ENCODE results near the gene FSTL4. TPM values are rescaled to one million over a fixed set of nuclear protein-coding genes. Genes with fewer than 3 reads are reported as not detected.

The FSTL4 gene
- total and polyA plus RNA-seq, 12 donors, result 0.48 to 5.2 (median 2.3) TPM

DNA sequence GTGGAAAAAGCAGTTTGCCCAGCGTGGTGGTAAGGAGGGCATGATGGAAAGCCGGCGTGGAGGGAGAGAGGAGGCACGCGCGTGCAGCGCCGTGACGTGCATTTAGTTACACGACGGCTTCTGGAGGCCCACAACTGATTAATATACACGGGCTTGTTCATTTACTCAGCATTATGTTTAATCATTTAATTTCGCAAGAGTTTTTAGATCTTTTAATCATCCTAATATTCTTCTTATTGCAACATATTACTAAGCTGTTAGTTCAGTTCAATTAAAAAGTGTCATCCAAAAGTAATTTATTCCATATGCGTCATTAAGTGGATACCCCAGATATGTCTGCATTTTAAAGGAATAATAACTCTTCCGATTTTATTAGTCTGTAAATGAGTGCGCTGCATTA lies 340.0 kb downstream of the FSTL4 start:
- no peak for TF ChIP-seq POLR2A (IDR thresholded peaks at IDR 0.05)
- TF ChIP-seq, protein P1, sequence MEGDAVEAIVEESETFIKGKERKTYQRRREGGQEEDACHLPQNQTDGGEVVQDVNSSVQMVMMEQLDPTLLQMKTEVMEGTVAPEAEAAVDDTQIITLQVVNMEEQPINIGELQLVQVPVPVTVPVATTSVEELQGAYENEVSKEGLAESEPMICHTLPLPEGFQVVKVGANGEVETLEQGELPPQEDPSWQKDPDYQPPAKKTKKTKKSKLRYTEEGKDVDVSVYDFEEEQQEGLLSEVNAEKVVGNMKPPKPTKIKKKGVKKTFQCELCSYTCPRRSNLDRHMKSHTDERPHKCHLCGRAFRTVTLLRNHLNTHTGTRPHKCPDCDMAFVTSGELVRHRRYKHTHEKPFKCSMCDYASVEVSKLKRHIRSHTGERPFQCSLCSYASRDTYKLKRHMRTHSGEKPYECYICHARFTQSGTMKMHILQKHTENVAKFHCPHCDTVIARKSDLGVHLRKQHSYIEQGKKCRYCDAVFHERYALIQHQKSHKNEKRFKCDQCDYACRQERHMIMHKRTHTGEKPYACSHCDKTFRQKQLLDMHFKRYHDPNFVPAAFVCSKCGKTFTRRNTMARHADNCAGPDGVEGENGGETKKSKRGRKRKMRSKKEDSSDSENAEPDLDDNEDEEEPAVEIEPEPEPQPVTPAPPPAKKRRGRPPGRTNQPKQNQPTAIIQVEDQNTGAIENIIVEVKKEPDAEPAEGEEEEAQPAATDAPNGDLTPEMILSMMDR (IDR thresholded peaks at IDR 0.05), result no peak
- intact Hi-C loops (cut with DNase I), result no loop called here
- no peaks in the 10 kb centered on the region for H3K27me3 ChIP-seq
- 91 to 95% (median 94%) methylated on average over 16 of the region's 16 CpGs for WGBS, 4 donors
- H3K27ac ChIP-seq, result no peak overlapping the region
- H3K4me3 ChIP-seq, result no peak overlapping the region
- H3K9me3 ChIP-seq (replicated peaks in 1 of 3), result no peaks in the 10 kb centered on the region
- DNase-seq, result no peak
- no peaks in the 10 kb centered on the region for H3K36me3 ChIP-seq (replicated peaks in 1 of 2)
- no peaks in the 10 kb centered on the region for H3K4me1 ChIP-seq (replicated peaks in 1 of 2)

DNA sequence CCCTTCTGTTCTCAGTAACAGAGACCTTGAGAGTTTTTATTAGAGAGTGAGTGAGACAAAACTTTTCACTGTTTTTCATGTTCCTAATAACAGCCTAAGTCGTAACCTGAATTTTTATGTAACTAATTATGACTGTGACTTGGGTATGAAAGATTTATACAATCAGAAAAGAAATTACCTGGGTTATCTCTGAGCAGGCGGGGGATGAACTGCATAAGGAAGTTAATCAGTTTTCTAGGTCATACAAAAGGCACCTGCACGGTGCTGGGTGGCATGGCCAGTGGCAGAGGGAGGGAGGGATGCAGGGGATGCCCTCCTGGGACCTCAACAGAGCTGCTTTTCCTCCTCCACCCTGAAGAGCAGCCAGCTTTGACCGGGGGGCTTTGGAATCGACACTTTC lies 340.7 kb downstream of the FSTL4 start:
- H3K4me1 ChIP-seq (replicated peaks in 1 of 2), result no peaks in the 10 kb centered on the region
- H3K27ac ChIP-seq, result no peak overlapping the region
- DNase-seq, result no peak
- 75 to 91% (median 85%) methylated on average over 5 of the region's 5 CpGs for WGBS, 4 donors
- H3K27me3 ChIP-seq, result no peaks in the 10 kb centered on the region
- no peak overlapping the region for H3K4me3 ChIP-seq
- H3K36me3 ChIP-seq (replicated peaks in 1 of 2), result no peaks in the 10 kb centered on the region
- TF ChIP-seq, protein P1 (IDR thresholded peaks at IDR 0.05), result no peak
- TF ChIP-seq POLR2A (IDR thresholded peaks at IDR 0.05), result no peak
- intact Hi-C loops (cut with DNase I), result no loop called here
- H3K9me3 ChIP-seq (replicated peaks in 1 of 3), result no peaks in the 10 kb centered on the region

DNA sequence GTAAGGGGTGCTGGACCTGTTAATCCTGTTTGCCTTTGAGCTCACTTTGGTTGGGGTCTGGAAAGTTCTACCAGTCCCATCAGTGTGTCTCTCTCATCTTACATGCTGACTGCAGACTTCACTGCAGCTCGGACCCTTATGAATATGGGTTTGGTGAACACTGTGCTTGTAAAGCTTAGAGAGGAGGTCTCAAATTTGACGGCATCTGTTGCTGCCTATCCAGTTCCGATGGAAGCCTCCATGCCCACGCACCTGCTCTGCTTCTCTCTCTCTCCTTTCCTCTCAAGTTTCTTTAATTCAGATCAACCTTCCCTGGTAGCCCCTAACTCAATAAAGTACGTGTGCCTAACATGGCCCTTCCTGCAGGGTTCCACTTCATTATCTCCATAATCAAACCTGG lies 342.6 kb downstream of the FSTL4 start:
- Histone ChIP-seq H3K27me3 (no peaks in the 10 kb centered on the region), H3K36me3 (replicated peaks in 1 of 2) (no peaks in the 10 kb centered on the region), H3K27ac (no peak overlapping the region), H3K4me1 (replicated peaks in 1 of 2) (no peaks in the 10 kb centered on the region), H3K4me3 (no peak overlapping the region), H3K9me3 (replicated peaks in 1 of 3) (no peaks in the 10 kb centered on the region)
- no peak for DNase-seq
- 78 to 92% (median 88%) methylated on average over 5 of the region's 5 CpGs for WGBS, 4 donors
- intact Hi-C loops (cut with DNase I), result no loop called here
- TF ChIP-seq POLR2A (IDR thresholded peaks at IDR 0.05), result no peak
- TF ChIP-seq, protein P1 (IDR thresholded peaks at IDR 0.05), result no peak

DNA sequence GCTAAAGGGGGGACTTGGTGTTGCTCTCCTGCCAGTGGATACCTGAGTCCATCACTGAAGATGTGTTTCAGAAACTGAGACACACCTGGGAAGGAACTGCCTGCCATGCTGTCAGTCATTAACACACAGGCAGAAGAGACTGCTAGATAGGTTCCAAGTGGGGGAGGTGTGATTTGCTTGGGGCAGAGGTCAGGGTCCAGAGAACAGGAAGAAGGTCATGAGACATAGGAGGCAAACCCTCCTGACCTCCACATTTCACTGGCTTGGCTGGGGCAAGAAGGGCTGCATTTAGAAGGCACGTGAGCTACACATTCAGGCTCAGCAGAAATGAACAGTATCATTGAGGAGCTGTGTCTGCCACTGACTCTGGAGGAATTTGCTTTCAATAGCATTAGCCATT lies 344.7 kb downstream of the FSTL4 start:
- no peak for DNase-seq
- no peak overlapping the region for H3K27ac ChIP-seq
- no peaks in the 10 kb centered on the region for H3K27me3 ChIP-seq
- TF ChIP-seq, protein P1 (IDR thresholded peaks at IDR 0.05), result no peak
- TF ChIP-seq POLR2A (IDR thresholded peaks at IDR 0.05), result no peak
- WGBS, 4 donors, result 67 to 87% (median 79%) methylated on average over 1 of the region's 1 CpG
- H3K36me3 ChIP-seq (replicated peaks in 1 of 2), result no peaks in the 10 kb centered on the region
- no peak overlapping the region for H3K4me3 ChIP-seq
- H3K4me1 ChIP-seq (replicated peaks in 1 of 2), result no peaks in the 10 kb centered on the region
- H3K9me3 ChIP-seq (replicated peaks in 1 of 3), result no peaks in the 10 kb centered on the region
- intact Hi-C loops (cut with DNase I), result no loop called here
